Measurements from ENCODE around the gene DYNLT2.
"Not testable (repeated sequence)": the region's sequence is repeated elsewhere in the genome, so short reads cannot be mapped to it uniquely, and the experiment has no call there.

The DYNLT2 gene

GRCh38 chr6:169726963-169727362, 24.4 kb downstream of the DYNLT2 start:
- no peak for DNase-seq

DNA sequence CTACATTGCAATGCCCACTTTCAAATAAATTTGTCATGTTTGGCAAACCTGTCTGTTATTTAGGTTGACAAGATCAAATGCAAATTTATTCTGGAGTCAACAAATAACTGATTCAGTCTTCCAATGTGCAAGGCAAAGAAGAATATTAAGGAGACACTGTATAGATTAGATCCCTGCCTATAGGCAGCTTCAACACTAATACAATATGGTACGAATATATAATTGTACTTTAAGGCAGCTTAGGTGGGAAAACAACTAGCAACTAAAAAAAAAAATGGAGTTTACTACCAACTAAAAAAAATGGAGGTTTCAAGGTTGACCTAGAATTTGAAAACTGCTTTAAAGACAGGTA, 25.3 kb downstream of the DYNLT2 start:
- DNase-seq, result no peak

DNA sequence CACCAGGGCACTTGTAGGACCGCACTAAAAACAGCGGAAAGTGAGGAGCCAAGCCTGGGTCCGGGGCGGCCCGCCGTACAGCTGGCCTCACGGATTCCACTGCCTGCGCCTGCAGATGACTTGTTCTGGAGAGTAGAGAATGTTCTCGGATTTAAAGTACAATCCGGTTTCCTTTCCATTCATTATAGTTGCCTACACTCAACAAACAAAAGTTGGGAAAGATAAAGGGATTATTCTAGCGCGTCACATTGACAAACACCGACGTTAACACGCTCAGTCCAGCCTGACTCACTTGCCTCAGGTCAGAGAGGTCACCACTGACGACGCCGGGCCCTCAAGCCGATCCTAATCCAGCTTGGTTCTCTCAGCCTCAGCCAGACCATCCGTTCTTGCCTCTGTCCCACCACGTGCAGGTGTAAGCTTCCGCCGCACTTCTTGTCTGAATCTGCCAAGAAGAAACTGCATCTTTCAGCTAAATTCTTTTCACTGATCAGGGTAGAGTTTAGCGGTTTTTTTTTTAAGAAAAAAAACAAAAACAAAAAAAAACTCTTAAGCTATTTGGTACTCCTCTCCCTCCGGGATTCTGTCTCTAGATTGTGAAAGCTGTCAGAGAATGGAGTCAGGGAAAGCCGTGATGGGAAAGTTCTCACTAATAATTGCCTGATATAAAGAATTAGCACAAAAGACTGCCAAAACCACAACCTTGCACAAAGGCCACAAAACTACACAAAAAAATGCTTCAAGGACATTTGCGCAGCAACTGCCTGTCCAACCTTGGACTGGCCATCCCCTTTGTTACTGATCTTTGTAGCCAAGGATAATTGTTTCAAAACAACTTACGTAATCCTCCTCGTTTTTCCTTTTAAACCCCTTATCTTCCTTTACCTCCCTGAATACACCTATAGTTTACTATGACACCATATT, 26.0 kb downstream of the DYNLT2 start:
- DNase-seq, result no peak

GRCh38 chr6:169724494-169725124, 26.8 kb downstream of the DYNLT2 start, which contains the start of gene PHF10:
Gene PHF10, minus strand, starts transcription at chr6:169724500. Its CDS starts 569 bp downstream, at chr6:169723931.
- peak; percentile 81 for DNase-seq

DNA sequence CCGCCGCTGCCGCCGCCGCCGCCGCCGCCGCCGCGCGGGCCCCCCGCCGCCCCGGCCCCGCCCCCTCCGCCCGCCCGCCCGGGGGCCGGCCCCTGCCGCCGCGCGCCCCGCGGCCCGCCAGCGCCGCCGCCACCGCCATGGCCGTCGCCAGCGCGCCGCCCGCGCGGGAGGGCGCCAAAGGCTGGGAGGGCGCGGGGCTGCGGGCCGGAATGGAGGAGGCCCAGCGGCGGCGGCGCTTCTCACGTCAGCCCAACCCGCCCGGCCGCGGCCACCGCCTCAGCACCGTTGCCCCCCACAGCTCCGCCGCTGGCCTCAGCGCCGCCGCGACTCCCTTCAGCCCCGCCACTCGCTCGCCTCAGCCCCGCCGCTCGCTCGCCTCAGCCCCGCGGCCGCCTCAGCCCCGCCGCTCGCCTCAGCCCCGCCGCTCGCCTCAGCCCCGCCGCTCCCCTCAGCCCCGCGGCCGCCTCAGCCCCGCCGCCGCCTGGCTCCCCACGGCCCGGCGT, 27.3 kb downstream of the DYNLT2 start:
- DNase-seq, result peak; percentile 45

DNA sequence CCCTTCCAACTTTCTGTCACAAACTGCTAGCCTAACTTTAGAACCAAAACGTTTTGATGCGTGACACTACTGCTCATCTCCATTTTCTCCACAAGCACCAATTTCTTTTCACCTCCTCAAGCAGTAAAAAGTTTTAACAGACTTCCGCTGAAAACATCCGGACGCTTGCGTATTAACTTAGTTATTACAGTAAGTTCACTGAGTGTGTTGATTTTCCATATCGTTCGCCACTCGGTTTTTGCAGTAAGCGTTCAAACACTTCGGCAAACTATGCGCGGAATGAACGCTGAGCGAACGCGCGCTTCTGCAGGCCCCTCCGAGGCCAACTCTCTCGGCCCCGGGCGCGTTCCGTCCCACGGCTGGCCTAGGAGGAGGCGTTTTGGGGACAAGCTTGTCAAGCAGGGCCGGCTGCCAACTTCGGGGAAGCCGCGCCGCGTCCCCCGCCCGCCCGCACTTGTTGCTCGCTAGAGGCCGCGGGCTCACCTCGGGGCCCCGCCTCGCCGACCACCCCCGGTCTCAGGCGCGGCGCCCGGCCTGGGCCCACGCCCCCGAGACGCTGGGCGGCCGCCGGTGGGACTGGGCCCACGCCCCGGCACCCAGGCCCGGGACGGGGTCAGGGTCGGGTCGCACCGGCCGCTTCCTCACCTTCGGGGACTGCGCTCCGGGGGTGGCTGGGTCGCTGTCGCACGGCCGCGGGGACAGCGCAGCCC, 28.0 kb downstream of the DYNLT2 start:
- DNase-seq, result peak; percentile 69

GRCh38 chr6:169722362-169723199, 28.8 kb downstream of the DYNLT2 start:
- DNase-seq, result no peak

DNA sequence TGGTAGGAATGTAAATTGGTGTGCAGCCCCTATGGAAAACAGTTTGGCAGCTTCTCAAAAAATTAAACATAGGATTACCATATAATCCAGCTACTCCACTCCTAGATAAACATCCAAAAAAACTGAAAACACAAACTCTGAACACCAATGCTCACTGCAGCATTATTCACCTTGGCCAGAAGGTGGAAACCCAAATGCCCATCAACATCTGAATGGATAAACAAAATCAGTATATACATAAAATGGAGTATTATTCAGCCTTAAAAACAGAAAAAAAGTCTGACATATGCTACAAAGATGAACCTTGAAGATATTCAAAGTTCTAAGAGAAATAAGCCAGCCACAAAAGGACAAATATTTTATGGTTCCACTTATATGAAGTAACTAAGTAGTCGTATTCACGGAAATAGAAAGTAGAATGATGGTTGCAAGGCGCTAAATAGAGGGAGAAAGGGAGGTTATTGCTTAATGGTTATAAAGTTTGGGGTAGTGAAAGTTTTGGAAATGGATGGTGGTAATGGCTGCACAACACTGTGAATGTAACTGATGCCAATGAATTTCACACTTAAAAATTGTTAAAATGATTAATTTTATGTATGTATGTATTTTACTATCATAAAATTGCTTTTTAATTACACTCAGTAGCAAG, 31.0 kb downstream of the DYNLT2 start:
- no peak for DNase-seq

DNA sequence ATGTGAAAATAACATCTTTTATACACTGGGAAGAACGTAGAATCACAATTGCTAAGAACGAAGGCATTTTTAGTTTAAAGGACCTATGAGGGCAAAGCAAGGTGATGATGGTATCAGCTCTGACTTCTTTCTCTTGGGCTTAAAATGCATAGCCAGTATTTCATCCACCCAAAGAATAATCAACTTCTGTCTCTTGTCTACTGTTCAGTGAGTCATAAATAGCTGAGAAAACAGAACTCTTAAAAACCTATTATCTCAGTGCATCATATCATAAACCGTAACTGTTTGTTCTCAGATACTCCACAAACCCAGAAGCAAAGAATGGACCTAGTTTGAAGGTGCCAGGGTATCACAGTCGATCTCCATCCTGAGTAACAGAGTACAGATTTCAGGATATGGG, 32.3 kb downstream of the DYNLT2 start:
- DNase-seq, result no peak

GRCh38 chr6:169714595-169714994, 36.8 kb downstream of the DYNLT2 start:
- no peak for DNase-seq

DNA sequence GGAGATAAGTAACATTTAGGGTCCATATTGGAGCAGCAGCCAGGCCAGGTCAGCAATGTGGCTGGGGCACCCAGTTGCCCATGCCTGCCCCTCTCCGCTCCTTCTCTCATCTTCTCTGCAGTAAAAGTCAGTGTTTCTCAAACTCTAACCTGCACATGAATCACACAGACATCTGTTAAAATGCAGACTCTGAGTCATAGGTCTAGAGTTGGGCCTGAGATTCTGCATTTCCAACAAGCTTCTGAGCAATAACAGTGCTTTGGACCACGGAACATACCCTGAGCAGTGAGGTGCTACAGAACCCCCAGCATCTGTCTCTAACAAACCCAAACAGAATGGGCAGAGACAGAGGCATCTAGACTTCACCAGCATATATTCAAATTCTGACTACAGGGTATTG, 37.2 kb downstream of the DYNLT2 start:
- DNase-seq, result no peak

GRCh38 chr6:169710009-169710408, 41.4 kb downstream of the DYNLT2 start:
- no peak for DNase-seq

GRCh38 chr6:169709293-169709692, 42.1 kb downstream of the DYNLT2 start:
- no peak for DNase-seq

DNA sequence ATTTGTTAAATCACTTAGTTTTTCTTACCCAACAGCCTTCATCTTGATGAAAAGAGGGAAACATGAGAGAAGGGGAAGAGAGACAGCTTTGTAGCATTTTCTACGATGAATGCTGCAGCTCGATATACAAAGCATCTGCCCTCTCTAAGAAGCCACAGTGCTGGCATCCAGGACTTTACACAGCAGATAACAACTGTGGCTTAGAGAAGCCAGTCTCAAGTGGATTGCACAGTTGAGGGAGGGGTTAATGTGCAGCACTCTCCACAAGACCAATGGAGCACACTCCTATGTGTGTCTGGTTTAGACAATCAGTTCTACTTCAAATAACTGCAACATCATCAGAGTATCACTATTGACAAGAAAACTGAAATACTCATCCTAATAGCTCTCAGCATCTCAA, 43.6 kb downstream of the DYNLT2 start:
- DNase-seq, result no peak

DNA sequence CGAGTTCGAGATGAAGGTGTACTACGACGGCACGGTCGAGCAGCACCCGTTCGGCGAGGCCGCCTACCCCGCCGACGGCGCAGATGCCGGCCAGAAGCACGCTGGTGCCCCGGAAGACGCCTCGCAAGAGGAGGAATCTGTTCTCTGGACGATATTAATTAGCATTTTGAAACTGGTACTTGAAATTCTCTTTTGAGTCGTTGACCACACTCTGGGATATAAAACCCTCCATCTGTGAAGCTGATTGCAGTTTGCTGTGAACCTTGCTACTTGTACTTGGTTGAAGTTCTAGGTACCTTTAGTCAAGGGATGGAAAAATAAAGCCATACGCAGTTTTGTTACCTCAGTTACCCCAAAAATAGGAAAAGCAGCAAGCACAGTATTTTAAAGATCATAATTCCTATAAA, 48.5 kb downstream of the DYNLT2 start:
- no peak for DNase-seq

- DNase-seq, result peak; percentile 99
Measured at GRCh38 chr6:169701954-169702839, 49.2 kb downstream of the DYNLT2 start, which contains the start of the genes C6orf120 and WDR27. Gene C6orf120, plus strand, starts transcription at chr6:169702126. Its CDS starts 334 bp downstream, at chr6:169702460. Gene WDR27, minus strand, starts transcription at chr6:169702029. Its CDS starts 13,024 bp downstream, at chr6:169689005.

GRCh38 chr6:169701311-169701953, 49.9 kb downstream of the DYNLT2 start:
- no peak for DNase-seq

GRCh38 chr6:169700296-169700695, 51.1 kb downstream of the DYNLT2 start:
- no peak for DNase-seq

DNA sequence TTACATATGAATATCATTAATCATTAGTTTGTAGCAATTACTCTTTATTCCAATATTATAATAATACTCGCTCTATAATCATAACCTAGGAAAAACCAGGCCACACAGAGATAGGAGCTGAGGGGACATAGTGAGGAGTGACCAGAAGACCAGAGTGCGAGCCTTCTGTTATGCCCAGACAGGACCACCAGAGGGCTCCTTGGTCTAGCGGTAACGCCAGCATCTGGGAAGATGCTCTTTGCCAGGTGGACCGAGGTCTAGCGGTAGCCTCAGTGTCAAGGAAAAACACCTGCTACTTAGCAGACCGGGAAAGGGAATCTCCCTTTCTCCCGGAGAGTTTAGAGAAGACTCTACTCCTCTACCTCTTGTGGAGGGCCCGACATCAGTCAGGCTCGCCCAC, 54.3 kb downstream of the DYNLT2 start:
- not testable (repeated sequence) for DNase-seq

GRCh38 chr6:169695131-169695530, 56.2 kb downstream of the DYNLT2 start:
- no peak for DNase-seq

Measured in activated CD8-positive, alpha-beta memory T cell treated with anti-CD3 and anti-CD28 coated beads, Interleukin-2, amount 50 U/mL, for 4 hours (primary cell).